ENCODE results near the gene CRB2. TPM values are rescaled to one million over a fixed set of nuclear protein-coding genes. Genes with fewer than 3 reads are reported as not detected.

The CRB2 gene
- total and polyA plus RNA-seq, 2 of the 13 experiments (the other 11 are each of a cell fraction or from before 2014, with no cell fraction given): 0.01 to 0.29 TPM

GRCh38 chr9:123346026-123346425 lies 10.0 kb upstream of the CRB2 start (continued):
- TF ChIP-seq, protein P1, sequence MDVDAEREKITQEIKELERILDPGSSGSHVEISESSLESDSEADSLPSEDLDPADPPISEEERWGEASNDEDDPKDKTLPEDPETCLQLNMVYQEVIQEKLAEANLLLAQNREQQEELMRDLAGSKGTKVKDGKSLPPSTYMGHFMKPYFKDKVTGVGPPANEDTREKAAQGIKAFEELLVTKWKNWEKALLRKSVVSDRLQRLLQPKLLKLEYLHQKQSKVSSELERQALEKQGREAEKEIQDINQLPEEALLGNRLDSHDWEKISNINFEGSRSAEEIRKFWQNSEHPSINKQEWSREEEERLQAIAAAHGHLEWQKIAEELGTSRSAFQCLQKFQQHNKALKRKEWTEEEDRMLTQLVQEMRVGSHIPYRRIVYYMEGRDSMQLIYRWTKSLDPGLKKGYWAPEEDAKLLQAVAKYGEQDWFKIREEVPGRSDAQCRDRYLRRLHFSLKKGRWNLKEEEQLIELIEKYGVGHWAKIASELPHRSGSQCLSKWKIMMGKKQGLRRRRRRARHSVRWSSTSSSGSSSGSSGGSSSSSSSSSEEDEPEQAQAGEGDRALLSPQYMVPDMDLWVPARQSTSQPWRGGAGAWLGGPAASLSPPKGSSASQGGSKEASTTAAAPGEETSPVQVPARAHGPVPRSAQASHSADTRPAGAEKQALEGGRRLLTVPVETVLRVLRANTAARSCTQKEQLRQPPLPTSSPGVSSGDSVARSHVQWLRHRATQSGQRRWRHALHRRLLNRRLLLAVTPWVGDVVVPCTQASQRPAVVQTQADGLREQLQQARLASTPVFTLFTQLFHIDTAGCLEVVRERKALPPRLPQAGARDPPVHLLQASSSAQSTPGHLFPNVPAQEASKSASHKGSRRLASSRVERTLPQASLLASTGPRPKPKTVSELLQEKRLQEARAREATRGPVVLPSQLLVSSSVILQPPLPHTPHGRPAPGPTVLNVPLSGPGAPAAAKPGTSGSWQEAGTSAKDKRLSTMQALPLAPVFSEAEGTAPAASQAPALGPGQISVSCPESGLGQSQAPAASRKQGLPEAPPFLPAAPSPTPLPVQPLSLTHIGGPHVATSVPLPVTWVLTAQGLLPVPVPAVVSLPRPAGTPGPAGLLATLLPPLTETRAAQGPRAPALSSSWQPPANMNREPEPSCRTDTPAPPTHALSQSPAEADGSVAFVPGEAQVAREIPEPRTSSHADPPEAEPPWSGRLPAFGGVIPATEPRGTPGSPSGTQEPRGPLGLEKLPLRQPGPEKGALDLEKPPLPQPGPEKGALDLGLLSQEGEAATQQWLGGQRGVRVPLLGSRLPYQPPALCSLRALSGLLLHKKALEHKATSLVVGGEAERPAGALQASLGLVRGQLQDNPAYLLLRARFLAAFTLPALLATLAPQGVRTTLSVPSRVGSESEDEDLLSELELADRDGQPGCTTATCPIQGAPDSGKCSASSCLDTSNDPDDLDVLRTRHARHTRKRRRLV (CRISPR knock-in tag; IDR thresholded peaks at IDR 0.05): no peak
- no peak for TF ChIP-seq IRF2 (CRISPR knock-in tag; IDR thresholded peaks at IDR 0.05)
- TF ChIP-seq POLR2AphosphoS2 (IDR thresholded peaks at IDR 0.05; ENCODE audit: low read depth, low read length): no peak
- TF ChIP-seq BHLHE40 (IDR thresholded peaks at IDR 0.05; ENCODE audit: low read length): peak; percentile 80
- TF ChIP-seq HINFP (CRISPR knock-in tag; IDR thresholded peaks at IDR 0.05; ENCODE audit: low read depth): 0 out of 2 replicates have a peak, but pooled peaks have one; percentile 33
- TF ChIP-seq SMARCE1 (IDR thresholded peaks at IDR 0.05; ENCODE audit: borderline replicate concordance): no peak
- 0 out of 2 replicates have a peak, but pooled peaks have one; percentile 29 for TF ChIP-seq AHDC1 (CRISPR knock-in tag; IDR thresholded peaks at IDR 0.05; ENCODE audit: borderline replicate concordance)
- peak; percentile 63 for TF ChIP-seq ZNF687 (CRISPR knock-in tag; IDR thresholded peaks at IDR 0.05)
- no peak for TF ChIP-seq CEBPB (IDR thresholded peaks at IDR 0.05; ENCODE audit: borderline replicate concordance, low read depth, low read length)
- TF ChIP-seq, protein P2, sequence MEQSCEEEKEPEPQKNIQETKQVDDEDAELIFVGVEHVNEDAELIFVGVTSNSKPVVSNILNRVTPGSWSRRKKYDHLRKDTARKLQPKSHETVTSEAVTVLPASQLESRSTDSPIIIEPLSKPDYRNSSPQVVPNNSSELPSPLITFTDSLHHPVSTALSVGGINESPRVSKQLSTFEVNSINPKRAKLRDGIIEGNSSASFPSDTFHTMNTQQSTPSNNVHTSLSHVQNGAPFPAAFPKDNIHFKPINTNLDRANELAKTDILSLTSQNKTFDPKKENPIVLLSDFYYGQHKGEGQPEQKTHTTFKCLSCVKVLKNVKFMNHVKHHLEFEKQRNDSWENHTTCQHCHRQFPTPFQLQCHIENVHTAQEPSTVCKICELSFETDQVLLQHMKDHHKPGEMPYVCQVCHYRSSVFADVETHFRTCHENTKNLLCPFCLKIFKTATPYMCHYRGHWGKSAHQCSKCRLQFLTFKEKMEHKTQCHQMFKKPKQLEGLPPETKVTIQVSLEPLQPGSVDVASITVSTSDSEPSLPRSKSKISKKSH (CRISPR knock-in tag; IDR thresholded peaks at IDR 0.05; ENCODE audit: borderline replicate concordance): 0 out of 2 replicates have a peak, but pooled peaks have one; percentile 25
